ENCODE data around the gene CTDP1. TPM values are rescaled to one million over a fixed set of nuclear protein-coding genes. Genes with fewer than 3 reads are reported as not detected.

The CTDP1 gene
- polyA plus RNA-seq, 1 donor (not counting 4 experiments of a cell fraction or from before 2014, with no cell fraction given): 9.2 TPM

DNA sequence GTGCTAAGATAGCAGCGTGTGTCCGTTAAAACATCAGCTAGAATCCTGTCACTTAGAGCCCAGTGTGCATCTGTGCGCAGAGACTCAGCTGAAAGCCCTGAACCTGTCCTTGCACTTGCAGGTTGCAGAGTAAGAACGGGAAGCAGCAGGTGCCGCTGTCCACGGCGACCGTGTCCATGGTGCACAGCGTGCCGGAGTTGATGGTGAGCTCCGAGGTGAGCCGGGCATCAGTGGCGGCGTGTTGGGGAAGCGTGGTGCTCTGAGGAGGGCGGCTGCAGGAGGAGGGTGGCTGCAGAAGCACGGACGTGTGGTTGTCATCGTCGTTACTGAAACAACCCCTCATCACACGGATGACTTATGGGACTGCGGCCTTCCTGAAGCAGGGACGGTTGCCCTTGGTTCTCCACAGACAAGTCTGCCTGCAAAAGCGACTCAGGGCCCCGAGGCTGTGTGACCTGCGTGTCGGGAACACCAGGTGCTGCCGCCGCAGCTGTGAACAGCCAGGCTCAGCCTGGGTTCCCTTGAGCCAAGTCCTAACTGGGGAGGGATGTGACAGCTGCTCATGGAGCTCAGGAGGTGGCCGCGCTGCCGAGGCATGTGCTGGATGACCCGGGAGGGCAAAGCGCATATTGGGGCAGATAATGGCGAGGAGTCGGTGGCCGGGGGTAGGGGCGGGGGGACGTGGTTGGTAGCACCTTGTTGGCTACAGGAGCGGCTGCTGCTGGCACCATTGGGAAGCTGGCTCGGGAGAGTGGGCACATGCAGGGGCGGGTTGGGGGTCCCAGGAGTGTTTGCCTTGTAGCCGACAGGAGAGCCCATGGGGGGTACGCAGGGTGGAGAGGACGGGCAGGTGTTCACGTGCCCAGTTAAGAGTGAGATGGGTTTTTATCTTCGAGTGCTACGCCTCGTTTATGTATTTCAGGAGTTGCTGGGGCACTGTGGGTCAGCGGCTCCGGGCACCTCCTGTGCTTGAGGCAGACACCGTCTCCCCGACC is 16.6 kb downstream of the CTDP1 start:
- H3K4me1 ChIP-seq (ENCODE audit: control insufficient read depth, extremely low read depth, insufficient read depth, low read length): no peaks in the 10 kb centered on the region
- H3K4me3 ChIP-seq (ENCODE audit: control insufficient read depth in 2 of 3, extremely low read depth in 1 of 3, insufficient read depth in 2 of 3, low read depth in 1 of 3, low read length in 3 of 3): no peak overlapping the region
- FAIRE-seq (no peak), DNase-seq (ENCODE audit: low read depth, low spot score) (no peak)
- no peak overlapping the region for H3K4me2 ChIP-seq (ENCODE audit: control insufficient read depth, extremely low read depth, insufficient read depth, low read depth, low read length)
- no peak overlapping the region for H2AFZ ChIP-seq (ENCODE audit: control insufficient read depth, low read length)
- H3K79me2 ChIP-seq (ENCODE audit: control insufficient read depth, insufficient read depth, low read length): peaks cover 35% of the 10 kb centered on the region
- H3K36me3 ChIP-seq (ENCODE audit: control insufficient read depth in 2 of 2, extremely low read depth in 1 of 2, insufficient read depth in 2 of 2, low read length in 2 of 2): peaks cover 25 to 28% of the 10 kb centered on the region in 2 experiments
- peaks cover 3% of the 10 kb centered on the region for H4K20me1 ChIP-seq (ENCODE audit: control insufficient read depth, extremely low read depth, insufficient read depth, low read length)
- no peak overlapping the region for H3K27ac ChIP-seq (ENCODE audit: control insufficient read depth, insufficient read depth, low read length)
- TF ChIP-seq EZH2 (IDR thresholded peaks at IDR 0.05; ENCODE audit: low read length): no peak
- TF ChIP-seq, protein P1, sequence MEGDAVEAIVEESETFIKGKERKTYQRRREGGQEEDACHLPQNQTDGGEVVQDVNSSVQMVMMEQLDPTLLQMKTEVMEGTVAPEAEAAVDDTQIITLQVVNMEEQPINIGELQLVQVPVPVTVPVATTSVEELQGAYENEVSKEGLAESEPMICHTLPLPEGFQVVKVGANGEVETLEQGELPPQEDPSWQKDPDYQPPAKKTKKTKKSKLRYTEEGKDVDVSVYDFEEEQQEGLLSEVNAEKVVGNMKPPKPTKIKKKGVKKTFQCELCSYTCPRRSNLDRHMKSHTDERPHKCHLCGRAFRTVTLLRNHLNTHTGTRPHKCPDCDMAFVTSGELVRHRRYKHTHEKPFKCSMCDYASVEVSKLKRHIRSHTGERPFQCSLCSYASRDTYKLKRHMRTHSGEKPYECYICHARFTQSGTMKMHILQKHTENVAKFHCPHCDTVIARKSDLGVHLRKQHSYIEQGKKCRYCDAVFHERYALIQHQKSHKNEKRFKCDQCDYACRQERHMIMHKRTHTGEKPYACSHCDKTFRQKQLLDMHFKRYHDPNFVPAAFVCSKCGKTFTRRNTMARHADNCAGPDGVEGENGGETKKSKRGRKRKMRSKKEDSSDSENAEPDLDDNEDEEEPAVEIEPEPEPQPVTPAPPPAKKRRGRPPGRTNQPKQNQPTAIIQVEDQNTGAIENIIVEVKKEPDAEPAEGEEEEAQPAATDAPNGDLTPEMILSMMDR (optimal IDR thresholded peaks at IDR 0.05 in 1 of 3, IDR thresholded peaks at IDR 0.05 in 1 of 3, conservative IDR thresholded peaks at IDR 0.05 in 1 of 3; ENCODE audit: extremely low read depth in 1 of 3, insufficient read depth in 2 of 3, low read length in 3 of 3): no peak
- no peaks in the 10 kb centered on the region for H3K27me3 ChIP-seq (ENCODE audit: control insufficient read depth, extremely low read depth, insufficient read depth, low read length)
- no peak overlapping the region for H3K9ac ChIP-seq (ENCODE audit: control insufficient read depth, extremely low read depth, insufficient read depth, low read length)
- H3K9me1 ChIP-seq (ENCODE audit: control insufficient read depth, extremely low read depth, insufficient read depth, low read length): no peaks in the 10 kb centered on the region
- no peaks in the 10 kb centered on the region for H3K9me3 ChIP-seq (ENCODE audit: control insufficient read depth, low read depth, low read length)
- dilution Hi-C loops (cut with MboI; ENCODE audit: extremely low pct_ligation_motif_present, low sequenced_read_pairs): no loop called here

DNA sequence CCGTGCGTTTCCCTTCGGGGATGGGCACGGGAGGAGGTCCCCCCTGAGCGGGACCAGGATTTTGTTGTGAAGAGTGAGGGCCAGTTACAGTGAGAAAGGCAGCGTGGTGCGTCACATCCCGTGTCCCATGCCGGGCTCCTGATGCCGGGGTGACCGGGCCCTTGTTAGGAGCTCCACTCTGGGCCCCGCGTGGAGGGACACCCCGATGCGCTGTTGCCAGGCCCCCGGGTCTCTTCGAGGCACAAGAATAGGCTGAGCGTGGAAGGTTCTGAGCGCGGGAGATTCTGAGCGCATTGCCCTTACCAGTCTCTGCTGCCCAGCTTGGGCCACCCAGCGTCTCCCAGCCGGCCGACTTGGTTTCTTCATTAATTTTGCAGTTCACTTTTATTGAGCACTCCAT is 17.6 kb downstream of the CTDP1 start:
- DNase-seq (ENCODE audit: low read depth, low spot score) (no peak), FAIRE-seq (no peak)
- no peak overlapping the region for H3K9ac ChIP-seq (ENCODE audit: control insufficient read depth, extremely low read depth, insufficient read depth, low read length)
- H2AFZ ChIP-seq (ENCODE audit: control insufficient read depth, low read length): no peak overlapping the region
- H3K4me1 ChIP-seq (ENCODE audit: control insufficient read depth, extremely low read depth, insufficient read depth, low read length): no peaks in the 10 kb centered on the region
- no peaks in the 10 kb centered on the region for H3K27me3 ChIP-seq (ENCODE audit: control insufficient read depth, extremely low read depth, insufficient read depth, low read length)
- no peak overlapping the region for H3K4me3 ChIP-seq (ENCODE audit: control insufficient read depth in 2 of 3, extremely low read depth in 1 of 3, insufficient read depth in 2 of 3, low read depth in 1 of 3, low read length in 3 of 3)
- H3K79me2 ChIP-seq (ENCODE audit: control insufficient read depth, insufficient read depth, low read length): peaks cover 35% of the 10 kb centered on the region
- dilution Hi-C loops (cut with MboI; ENCODE audit: extremely low pct_ligation_motif_present, low sequenced_read_pairs): no loop called here
- peaks cover 25 to 28% of the 10 kb centered on the region in 2 experiments for H3K36me3 ChIP-seq (ENCODE audit: control insufficient read depth in 2 of 2, extremely low read depth in 1 of 2, insufficient read depth in 2 of 2, low read length in 2 of 2)
- no peak overlapping the region for H3K27ac ChIP-seq (ENCODE audit: control insufficient read depth, insufficient read depth, low read length)
- H3K9me1 ChIP-seq (ENCODE audit: control insufficient read depth, extremely low read depth, insufficient read depth, low read length): no peaks in the 10 kb centered on the region
- peaks cover 3% of the 10 kb centered on the region for H4K20me1 ChIP-seq (ENCODE audit: control insufficient read depth, extremely low read depth, insufficient read depth, low read length)
- no peaks in the 10 kb centered on the region for H3K9me3 ChIP-seq (ENCODE audit: control insufficient read depth, low read depth, low read length)
- TF ChIP-seq EZH2 (IDR thresholded peaks at IDR 0.05; ENCODE audit: low read length): no peak
- TF ChIP-seq, protein P1 (optimal IDR thresholded peaks at IDR 0.05 in 1 of 3, IDR thresholded peaks at IDR 0.05 in 1 of 3, conservative IDR thresholded peaks at IDR 0.05 in 1 of 3; ENCODE audit: extremely low read depth in 1 of 3, insufficient read depth in 2 of 3, low read length in 3 of 3): no peak
- H3K4me2 ChIP-seq (ENCODE audit: control insufficient read depth, extremely low read depth, insufficient read depth, low read depth, low read length): no peak overlapping the region

Measured in keratinocyte (primary cell).